Activated CD8-positive, alpha-beta memory T cell treated with anti-CD3 and anti-CD28 coated beads for 36 hours (primary cell): ENCODE measurements around the gene KLHL24. TPM values are rescaled to one million over a fixed set of nuclear protein-coding genes. Genes with fewer than 3 reads are reported as not detected.
"Not testable (repeated sequence)": the region's sequence is repeated elsewhere in the genome, so short reads cannot be mapped to it uniquely, and the experiment has no call there.

Experiments used
- CTCF ChIA-PET: fragments of 350-600 bp; sonication (Branson Sonifier 250); formaldehyde crosslinking; loops from one replicate; lab custom pipeline; 2021; ENCODE audit warnings: antibody characterized with exemption; lab: Charles Lee
- POLR2A ChIA-PET: fragments of 350-600 bp; sonication (Branson Sonifier 250); formaldehyde crosslinking; loops from one replicate; lab custom pipeline; 2021; ENCODE audit warnings: antibody characterized with exemption; lab: Charles Lee
- total RNA-seq, 2 experiments: library from RNA; stranded (reverse); gene quantifications; one replicate each; pipeline ENCODE4 v1.2.3, GENCODE V29; 2021

The KLHL24 gene
- total RNA-seq, 2 experiments from 2014 or later: 5.4 to 7.9 TPM

DNA sequence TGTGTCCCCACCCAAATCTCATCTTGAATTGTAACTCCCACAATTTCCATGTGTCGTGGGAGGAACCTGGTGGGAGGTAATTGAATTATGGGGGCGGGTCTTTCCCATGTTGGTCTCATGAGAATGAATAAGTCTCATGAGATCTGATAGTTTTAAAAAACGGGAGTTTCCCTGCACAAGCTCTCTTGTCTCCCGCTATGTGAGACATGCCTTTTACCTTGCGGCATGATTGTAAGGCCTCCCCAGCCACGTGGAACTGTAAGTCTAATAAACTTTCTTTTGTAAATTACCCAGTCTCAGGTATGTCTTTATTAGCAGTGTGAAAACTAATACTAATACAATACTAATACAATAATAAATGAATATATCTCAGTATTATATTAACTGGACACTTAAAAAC is 52.3 kb downstream of the KLHL24 start:
- ChIA-PET POLR2A (no interaction called here), CTCF (no interaction called here)

- CTCF ChIA-PET: no interaction called here
- POLR2A ChIA-PET: no interaction called here
Observed at GRCh38 chr3:183688874-183689273, 53.5 kb downstream of the KLHL24 start.

- CTCF ChIA-PET, POLR2A ChIA-PET: not testable (repeated sequence)
Observed at GRCh38 chr3:183689621-183690020, 54.2 kb downstream of the KLHL24 start.

GRCh38 chr3:183690402-183690995 is 55.1 kb downstream of the KLHL24 start:
- ChIA-PET CTCF (interaction anchor here (0.8 kb wide), 1 partner anchor 85 kb away, joined by 3 read pairs; no protein-coding TSS in a partner anchor), POLR2A (no interaction called here)

DNA sequence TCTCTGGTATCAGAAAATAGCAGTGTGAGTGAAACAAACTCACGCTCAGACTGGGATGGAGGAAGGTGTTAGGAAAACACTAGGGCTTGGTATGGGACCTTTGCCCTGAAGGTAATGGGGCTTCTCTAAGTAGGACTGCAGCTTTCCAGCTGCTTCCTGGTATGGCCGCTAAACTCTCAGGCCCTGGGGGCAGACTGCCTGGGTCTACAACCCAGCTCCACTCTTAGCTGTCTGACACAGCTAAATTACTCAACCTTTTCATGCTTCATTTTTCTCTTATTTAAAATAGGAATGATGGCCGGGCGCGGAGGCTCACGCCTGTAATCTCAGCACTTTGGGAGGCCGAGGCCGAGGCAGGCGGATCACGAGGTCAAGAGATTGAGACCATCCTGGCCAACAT is 57.0 kb downstream of the KLHL24 start:
- ChIA-PET CTCF (interaction anchor here (1.0 to 1.2 kb wide), 2 partner anchors 12 to 42 kb away, joined by 3 read pairs; no protein-coding TSS in a partner anchor), POLR2A (no interaction called here)

- ChIA-PET CTCF (interaction anchor here (0.6 kb wide), 1 partner anchor 54 kb away, joined by 5 read pairs; no protein-coding TSS in a partner anchor), POLR2A (no interaction called here)
Observed at GRCh38 chr3:183695569-183696364, 60.3 kb downstream of the KLHL24 start.

GRCh38 chr3:183697123-183697609 is 61.7 kb downstream of the KLHL24 start:
- ChIA-PET CTCF (interaction anchor here (1.0 kb wide), 1 partner anchor 187 kb away, joined by 3 read pairs; the partner anchor contains the start of gene PARL), POLR2A (interaction anchor here (0.7 to 1.9 kb wide), 5 partner anchors 13 to 249 kb away, joined by 3 to 31 read pairs (median 3); partner anchors contain the start of genes KLHL24 and KLHL6)

DNA sequence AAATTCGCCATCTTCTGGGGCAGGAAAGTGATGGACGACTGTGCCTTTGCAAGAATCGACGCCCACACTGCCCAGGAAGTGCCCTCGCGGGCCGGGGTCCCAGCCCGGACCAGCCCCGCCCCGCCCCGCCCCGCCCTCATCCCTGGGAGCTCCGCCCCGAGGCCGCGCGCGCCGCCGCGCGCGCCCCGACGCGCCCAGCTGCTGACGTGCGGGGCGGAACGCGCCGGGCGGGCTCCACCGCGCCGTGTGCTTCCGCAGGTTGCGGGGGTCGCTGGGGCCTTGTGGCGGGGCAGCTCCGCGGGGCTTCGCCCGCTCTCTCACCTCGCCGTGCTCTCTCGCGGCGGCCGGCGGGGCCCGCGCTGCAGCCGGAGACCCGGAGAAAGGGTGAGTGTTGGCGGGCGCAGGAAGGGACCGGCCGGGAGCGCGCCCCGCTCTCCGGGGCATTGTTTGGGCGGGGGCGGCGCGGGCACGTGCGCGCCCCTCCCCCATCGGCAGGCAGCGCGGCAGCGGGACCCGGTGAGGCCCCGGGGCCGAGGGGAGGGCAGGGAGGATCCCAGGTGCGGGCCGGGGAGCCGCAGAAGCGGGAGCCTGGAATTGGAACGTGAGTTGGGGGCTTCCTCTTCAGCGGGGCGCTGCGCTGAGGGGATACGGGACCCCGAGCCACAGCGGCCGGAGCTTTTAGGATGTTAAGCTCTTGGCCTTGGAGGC is 62.3 kb downstream of the KLHL24 start, which contains the start of gene YEATS2:
Gene YEATS2, plus strand, starts transcription at position 188 of the 708 bp plus-strand sequence. CDS start 17,366 bp downstream, outside the sequence.
- CTCF ChIA-PET: interaction anchor here (1.0 kb wide), 1 partner anchor 187 kb away, joined by 3 read pairs; the partner anchor contains the start of gene PARL
- POLR2A ChIA-PET: interaction anchor here (0.7 to 1.9 kb wide), 6 partner anchors 12 to 250 kb away, joined by 3 to 31 read pairs (median 4); partner anchors contain the start of genes KLHL24 and KLHL6

DNA sequence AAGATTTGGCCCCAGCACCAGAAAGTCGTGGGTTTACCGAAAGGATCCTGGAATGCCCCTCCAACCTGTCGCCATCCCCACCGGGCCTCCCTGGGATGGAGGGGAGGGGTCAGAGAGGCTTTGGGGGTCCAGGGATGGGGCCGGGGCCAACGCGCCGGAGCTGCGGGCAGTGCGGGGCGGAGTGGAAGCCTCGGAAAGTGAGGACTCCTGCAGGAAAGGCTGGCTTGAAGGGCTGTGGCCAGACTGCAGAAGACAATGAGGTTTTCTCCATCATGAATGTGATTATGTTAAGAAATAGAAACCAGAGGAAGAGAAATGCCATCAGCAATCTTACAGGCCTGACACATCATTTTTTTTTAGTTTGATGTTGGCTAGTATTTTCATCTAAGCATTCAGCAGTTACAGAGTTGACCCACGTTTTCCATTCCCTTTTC is 62.9 kb downstream of the KLHL24 start:
- POLR2A ChIA-PET: interaction anchor here (0.9 to 1.9 kb wide), 3 partner anchors 62 to 229 kb away, joined by 3 to 31 read pairs (median 5); partner anchors contain the start of genes KLHL24 and KLHL6

GRCh38 chr3:183698756-183699155 is 63.3 kb downstream of the KLHL24 start:
- POLR2A ChIA-PET: interaction anchor here (1.9 kb wide), 1 partner anchor 63 kb away, joined by 31 read pairs; the partner anchor contains the start of gene KLHL24

More for the DNA sequence above, 62.9 kb downstream of the KLHL24 start:
- CTCF ChIA-PET: no interaction called here

GRCh38 chr3:183699238-183699947 is 64.0 kb downstream of the KLHL24 start:
- CTCF ChIA-PET: interaction anchor here (0.6 kb wide), 2 partner anchors 16 to 67 kb away, joined by 3 to 4 read pairs; no protein-coding TSS in a partner anchor
- POLR2A ChIA-PET: interaction anchor here (0.7 kb wide), 1 partner anchor 32 kb away, joined by 3 read pairs; no protein-coding TSS in a partner anchor

More at GRCh38 chr3:183698756-183699155, 63.3 kb downstream of the KLHL24 start:
- CTCF ChIA-PET: interaction anchor here (0.6 kb wide), 1 partner anchor 17 kb away, joined by 3 read pairs; no protein-coding TSS in a partner anchor

DNA sequence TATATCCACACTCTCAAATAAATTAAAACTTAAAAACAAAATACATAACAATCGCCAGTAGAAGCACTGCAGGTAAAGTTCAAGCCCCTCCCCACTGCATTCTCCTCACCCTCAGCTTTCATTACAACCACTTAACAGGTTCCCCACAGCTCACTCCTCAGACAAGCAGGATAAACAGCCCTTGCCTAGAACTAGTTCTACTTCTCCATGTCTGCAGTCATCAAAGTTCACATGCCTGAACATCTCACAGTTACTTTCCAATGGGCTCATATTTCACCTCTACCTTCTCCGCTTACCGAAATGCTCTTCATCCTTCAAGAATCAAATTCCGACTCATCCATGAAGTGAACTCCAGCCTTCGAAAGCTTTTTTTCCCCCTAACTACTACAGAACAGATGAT is 66.3 kb downstream of the KLHL24 start:
- ChIA-PET CTCF (no interaction called here), POLR2A (no interaction called here)

DNA sequence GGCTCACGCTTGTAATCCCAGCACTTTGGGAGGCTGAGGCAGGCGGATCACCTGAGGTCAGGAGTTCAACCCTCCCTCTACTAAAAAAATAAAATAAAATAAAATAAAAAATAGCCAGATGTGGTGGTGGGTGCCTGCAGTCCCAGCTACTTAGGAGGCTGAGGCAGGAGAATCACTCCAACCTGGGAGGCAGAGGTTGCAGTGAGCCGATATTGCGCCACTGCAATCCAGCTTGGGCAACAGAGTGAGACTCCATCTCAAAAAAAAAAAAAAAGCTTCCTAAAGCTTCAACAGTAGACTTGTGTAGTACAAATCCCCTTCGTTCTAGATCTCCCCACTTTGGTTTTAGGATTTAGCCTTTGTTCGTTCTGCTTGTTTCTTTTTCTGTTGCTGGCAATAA is 68.5 kb downstream of the KLHL24 start:
- POLR2A ChIA-PET, CTCF ChIA-PET: not testable (repeated sequence)

GRCh38 chr3:183710231-183710630 is 74.8 kb downstream of the KLHL24 start:
- ChIA-PET CTCF (interaction anchor here (0.6 to 1.1 kb wide), 2 partner anchors 52 to 157 kb away, joined by 3 read pairs; no protein-coding TSS in a partner anchor), POLR2A (interaction anchor here (1.2 kb wide), 1 partner anchor 13 kb away, joined by 3 read pairs; the partner anchor contains the start of gene YEATS2)

- CTCF ChIA-PET: no interaction called here
- POLR2A ChIA-PET: no interaction called here
Observed at GRCh38 chr3:183711516-183711915, 76.1 kb downstream of the KLHL24 start.

- ChIA-PET CTCF (no interaction called here), POLR2A (no interaction called here)
Observed at GRCh38 chr3:183714622-183715021, 79.2 kb downstream of the KLHL24 start.

GRCh38 chr3:183718012-183718411 is 82.6 kb downstream of the KLHL24 start:
- ChIA-PET CTCF (no interaction called here), POLR2A (interaction anchor here (0.6 kb wide), 1 partner anchor 216 kb away, joined by 3 read pairs; no protein-coding TSS in a partner anchor)

DNA sequence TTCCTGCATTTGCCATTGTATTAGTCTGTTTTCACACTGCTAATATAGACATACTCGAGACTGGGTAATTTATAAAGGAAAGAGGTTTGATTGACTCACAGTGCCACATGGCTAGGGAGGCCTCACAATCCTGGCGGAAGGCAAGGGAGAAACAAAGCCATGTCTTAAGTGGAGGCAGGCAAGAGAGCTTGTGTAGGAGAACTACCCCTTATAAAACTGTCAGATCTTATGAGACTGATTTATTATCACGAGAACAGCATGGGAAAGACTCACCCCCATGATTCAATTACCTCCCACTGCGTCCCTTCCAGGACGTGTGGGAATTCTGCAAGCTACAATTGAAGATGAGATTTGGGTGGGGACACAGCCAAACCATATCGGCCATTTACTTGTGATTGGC is 90.0 kb downstream of the KLHL24 start:
- POLR2A ChIA-PET: no interaction called here
- CTCF ChIA-PET: no interaction called here
